OCI-LY1 (cell line): ENCODE measurements around the gene CHRD.

Source experiments
- EZH2 ChIP-seq: fragments of 200-600 bp; sonication (generic), shearing (Covaris generic); IDR thresholded peaks from 2 replicates; pipeline ENCODE4 v1.8.0; 2017; ENCODE audit warnings: borderline replicate concordance, mixed run types, mild to moderate bottlenecking, antibody characterized with exemption, low read length, moderate library complexity, mixed read lengths
- TF ChIP-seq, protein P1 (sequence below): fragments of 200-600 bp; sonication (generic), shearing (Covaris generic); IDR thresholded peaks from 2 replicates; pipeline ENCODE4 v1.5.1; 2017; ENCODE audit warnings: mild to moderate bottlenecking, antibody characterized with exemption, low read length, moderate library complexity, mixed read lengths

DNA sequence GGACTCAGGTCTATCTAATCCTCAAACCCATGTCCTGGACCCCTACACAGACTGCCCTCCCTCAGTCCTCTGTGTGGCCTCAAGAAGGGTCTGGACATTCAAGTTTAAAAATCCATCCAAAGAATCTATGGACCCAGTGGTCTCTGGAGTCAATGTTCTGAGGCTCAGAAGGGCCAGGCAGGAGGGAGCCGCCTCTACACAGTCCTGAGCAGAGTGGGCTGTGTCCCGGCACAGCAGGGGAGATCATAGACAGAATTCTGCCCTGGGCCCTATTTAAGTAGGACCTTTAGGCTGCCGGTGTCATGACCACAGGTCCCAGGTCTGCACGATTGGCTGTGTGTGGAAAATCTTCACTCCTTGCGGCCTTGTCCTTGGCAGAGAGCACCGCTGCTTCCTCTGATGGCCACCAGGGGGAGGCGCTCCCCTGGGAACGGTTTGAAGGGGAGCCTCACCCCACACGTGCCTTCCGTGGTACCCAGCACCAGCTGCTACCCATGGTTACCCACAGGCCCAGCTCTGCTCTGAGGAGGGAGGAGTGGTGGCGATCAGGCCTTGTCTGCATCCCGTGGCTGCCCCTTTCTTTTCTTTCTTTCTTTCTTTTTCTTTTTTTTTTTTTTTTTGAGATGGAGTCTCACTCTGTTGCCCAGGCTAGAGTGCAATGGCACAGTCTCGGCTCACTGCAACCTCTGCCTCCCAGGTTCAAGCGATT, 37.9 kb downstream of the CHRD start:
- TF ChIP-seq, protein P1, sequence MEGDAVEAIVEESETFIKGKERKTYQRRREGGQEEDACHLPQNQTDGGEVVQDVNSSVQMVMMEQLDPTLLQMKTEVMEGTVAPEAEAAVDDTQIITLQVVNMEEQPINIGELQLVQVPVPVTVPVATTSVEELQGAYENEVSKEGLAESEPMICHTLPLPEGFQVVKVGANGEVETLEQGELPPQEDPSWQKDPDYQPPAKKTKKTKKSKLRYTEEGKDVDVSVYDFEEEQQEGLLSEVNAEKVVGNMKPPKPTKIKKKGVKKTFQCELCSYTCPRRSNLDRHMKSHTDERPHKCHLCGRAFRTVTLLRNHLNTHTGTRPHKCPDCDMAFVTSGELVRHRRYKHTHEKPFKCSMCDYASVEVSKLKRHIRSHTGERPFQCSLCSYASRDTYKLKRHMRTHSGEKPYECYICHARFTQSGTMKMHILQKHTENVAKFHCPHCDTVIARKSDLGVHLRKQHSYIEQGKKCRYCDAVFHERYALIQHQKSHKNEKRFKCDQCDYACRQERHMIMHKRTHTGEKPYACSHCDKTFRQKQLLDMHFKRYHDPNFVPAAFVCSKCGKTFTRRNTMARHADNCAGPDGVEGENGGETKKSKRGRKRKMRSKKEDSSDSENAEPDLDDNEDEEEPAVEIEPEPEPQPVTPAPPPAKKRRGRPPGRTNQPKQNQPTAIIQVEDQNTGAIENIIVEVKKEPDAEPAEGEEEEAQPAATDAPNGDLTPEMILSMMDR, result peak; percentile 98
- TF ChIP-seq EZH2, result no peak
